Kidney (tissue), 14 donors: ENCODE data around the gene TEX19. TPM values are rescaled to one million over a fixed set of nuclear protein-coding genes. Genes with fewer than 3 reads are reported as not detected.

Experiments
- DNase-seq, 5 donors: peaks; one replicate each; pipeline ENCODE4 v3.0.0-alpha.2; 2013 to 2020
- FAIRE-seq: peaks from 2 replicates; lab custom pipeline; 2012; peaks lifted over from hg19 to GRCh38; lab: Jason Lieb, UNC
- H3K27ac ChIP-seq, 2 donors: one replicate each; pipeline ENCODE4 v1.7.0; 2013; ENCODE audit warnings: low read depth in 2 of 2, low read length in 2 of 2, inconsistent platforms in 1 of 2
- H3K27me3 ChIP-seq: one replicate; pipeline ENCODE4 v1.7.1; 2013; ENCODE audit warnings: low read length, inconsistent platforms; ENCODE audit not compliant: control insufficient read depth, insufficient read depth
- H3K36me3 ChIP-seq, 3 donors: one replicate each; pipeline versions ENCODE4 v1.7.0 to v1.7.1; 2013; ENCODE audit warnings: low read length in 3 of 3, control low read depth in 1 of 3, inconsistent platforms in 1 of 3; ENCODE audit not compliant: insufficient read depth in 3 of 3, control insufficient read depth in 2 of 3
- H3K4me1 ChIP-seq, 3 donors: one replicate each; pipeline versions ENCODE4 v1.7.0 to v1.7.1; 2013; ENCODE audit warnings: low read length in 3 of 3, inconsistent platforms in 1 of 3, low read depth in 1 of 3; ENCODE audit not compliant: control insufficient read depth in 2 of 3, insufficient read depth in 2 of 3
- H3K4me3 ChIP-seq, 3 donors: one replicate each; pipeline versions ENCODE4 v1.7.0 to v1.8.1; 2013; ENCODE audit warnings: low read length in 3 of 3, control low read depth in 1 of 3, inconsistent platforms in 1 of 3
- H3K9ac ChIP-seq, 3 donors: one replicate each; pipeline versions ENCODE4 v1.7.0 to v1.7.1; 2013; ENCODE audit warnings: low read length in 3 of 3, control low read depth in 1 of 3, inconsistent platforms in 1 of 3
- H3K9me3 ChIP-seq, 3 donors: one replicate each; pipeline versions ENCODE4 v1.7.0 to v1.7.1; 2013; ENCODE audit warnings: low read length in 3 of 3, control low read depth in 1 of 3, inconsistent platforms in 1 of 3; ENCODE audit not compliant: control insufficient read depth in 2 of 3, insufficient read depth in 1 of 3
- intact Hi-C: fragments of 100-400 bp; cut with DNase I; formaldehyde crosslinking; loops from one replicate; pipeline ENCODE4 v1.11.1; 2022
- polyA plus RNA-seq: library from polyadenylated mRNA; stranded (reverse); fragments of 350-450 nt; fragmentation: Illumina TruSeq; extraction: RNeasy Lipid Tissue Mini Kit (QIAGEN cat#74804); gene quantifications from one replicate; pipeline ENCODE4 v1.2.3, GENCODE V29; 2014; ENCODE audit warnings: low read depth, low replicate concordance; ENCODE audit not compliant: insufficient read depth
- total RNA-seq: library from RNA; stranded (reverse); fragmentation: NEBNext Ultra II Directional; extraction: Animal tissue kit (Norgen Biotek cat#: 25700); gene quantifications from one replicate; pipeline ENCODE4 v1.2.1, GENCODE V29; 2021
- TF ChIP-seq, protein P1 (sequence below): IDR thresholded peaks from 3 replicates; pipeline ENCODE4 v1.5.1; 2012; ENCODE audit warnings: mild to moderate bottlenecking, moderate library complexity, borderline replicate concordance; ENCODE audit not compliant: insufficient read depth; ENCODE audit errors: extremely low read depth
- donor health status: control.
- donor health status: control.
- donor health status: control.
- donor health status: control.
- donor health status: control.
- donor health status: DM: yes; HTN: yes; CAD: no.
- donor health status: Normal renal cell carcinoma (clear cell type).

Gene TEX19
- total and polyA plus RNA-seq, 2 donors from 2014 or later, result not detected

GRCh38 chr17:82389379-82389778 lies 30.3 kb downstream of the TEX19 start:
- intact Hi-C loops, result no loop called here
- H3K36me3 ChIP-seq, result no peaks in the 10 kb centered on the region
- no peaks in the 10 kb centered on the region for H3K9me3 ChIP-seq
- FAIRE-seq (no peak), DNase-seq (no peak)
- TF ChIP-seq, protein P1, sequence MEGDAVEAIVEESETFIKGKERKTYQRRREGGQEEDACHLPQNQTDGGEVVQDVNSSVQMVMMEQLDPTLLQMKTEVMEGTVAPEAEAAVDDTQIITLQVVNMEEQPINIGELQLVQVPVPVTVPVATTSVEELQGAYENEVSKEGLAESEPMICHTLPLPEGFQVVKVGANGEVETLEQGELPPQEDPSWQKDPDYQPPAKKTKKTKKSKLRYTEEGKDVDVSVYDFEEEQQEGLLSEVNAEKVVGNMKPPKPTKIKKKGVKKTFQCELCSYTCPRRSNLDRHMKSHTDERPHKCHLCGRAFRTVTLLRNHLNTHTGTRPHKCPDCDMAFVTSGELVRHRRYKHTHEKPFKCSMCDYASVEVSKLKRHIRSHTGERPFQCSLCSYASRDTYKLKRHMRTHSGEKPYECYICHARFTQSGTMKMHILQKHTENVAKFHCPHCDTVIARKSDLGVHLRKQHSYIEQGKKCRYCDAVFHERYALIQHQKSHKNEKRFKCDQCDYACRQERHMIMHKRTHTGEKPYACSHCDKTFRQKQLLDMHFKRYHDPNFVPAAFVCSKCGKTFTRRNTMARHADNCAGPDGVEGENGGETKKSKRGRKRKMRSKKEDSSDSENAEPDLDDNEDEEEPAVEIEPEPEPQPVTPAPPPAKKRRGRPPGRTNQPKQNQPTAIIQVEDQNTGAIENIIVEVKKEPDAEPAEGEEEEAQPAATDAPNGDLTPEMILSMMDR, result no peak
- H3K9ac ChIP-seq, result no peak overlapping the region
- H3K4me3 ChIP-seq, result no peak overlapping the region
- no peak overlapping the region for H3K27ac ChIP-seq
- no peaks in the 10 kb centered on the region for H3K27me3 ChIP-seq
- peaks cover 0 to 9% (median 0%) of the 10 kb centered on the region in 3 donors for H3K4me1 ChIP-seq

- intact Hi-C loops, result no loop called here
- H3K36me3 ChIP-seq, result no peaks in the 10 kb centered on the region
- no peak for FAIRE-seq
Observed at GRCh38 chr17:82390015-82390859, 31.2 kb downstream of the TEX19 start.

DNA sequence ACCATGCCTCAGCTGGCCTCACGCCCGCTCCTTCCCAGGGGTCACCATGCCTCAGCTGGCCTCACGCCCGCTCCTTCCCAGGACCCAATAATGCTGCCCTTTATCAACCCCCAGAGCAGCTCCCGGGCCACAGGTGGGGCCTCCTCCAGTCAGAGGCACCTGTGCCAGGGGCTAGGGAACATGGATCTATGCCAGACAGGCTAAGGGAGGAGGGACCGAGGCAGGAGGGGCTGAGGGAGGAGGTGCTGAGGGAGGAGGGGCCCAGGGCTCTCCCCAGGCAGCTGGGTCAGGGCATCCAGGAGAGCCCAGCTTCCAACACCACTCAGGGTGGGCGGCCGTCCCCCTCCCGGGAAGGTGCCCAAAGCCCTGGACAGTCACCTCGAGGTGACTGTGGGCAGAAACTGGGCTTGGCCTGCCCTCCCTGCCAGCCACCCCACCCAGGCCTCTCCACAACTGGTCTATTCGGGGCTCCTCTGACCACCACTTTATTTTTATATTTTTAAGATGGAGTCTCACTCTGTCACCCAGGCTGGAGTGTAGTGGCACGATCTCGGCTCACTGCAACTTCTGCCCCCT lies 31.9 kb downstream of the TEX19 start:
- H3K4me3 ChIP-seq, result no peak overlapping the region
- no peak overlapping the region for H3K9ac ChIP-seq
- no peaks in the 10 kb centered on the region for H3K36me3 ChIP-seq
- TF ChIP-seq, protein P1, result no peak
- FAIRE-seq (no peak), DNase-seq (peak in 1 of 5 donors; percentile 48)
- H3K27me3 ChIP-seq, result no peaks in the 10 kb centered on the region
- intact Hi-C loops, result no loop called here
- H3K27ac ChIP-seq, result no peak overlapping the region
- H3K9me3 ChIP-seq, result no peaks in the 10 kb centered on the region
- H3K4me1 ChIP-seq, result no peaks in the 10 kb centered on the region

More at GRCh38 chr17:82390015-82390859, 31.2 kb downstream of the TEX19 start:
- no peak overlapping the region for H3K4me3 ChIP-seq
- DNase-seq, result peak in 2 of 5 donors; percentile 8 to 67
- H3K27me3 ChIP-seq, result no peaks in the 10 kb centered on the region
- no peak overlapping the region for H3K9ac ChIP-seq
- peaks cover 0 to 2% (median 0%) of the 10 kb centered on the region in 3 donors for H3K4me1 ChIP-seq
- no peaks in the 10 kb centered on the region for H3K9me3 ChIP-seq
- TF ChIP-seq, protein P1, result no peak
- H3K27ac ChIP-seq, result no peak overlapping the region
